Measurements from ENCODE around the gene RPUSD1. TPM values are rescaled to one million over a fixed set of nuclear protein-coding genes. Genes with fewer than 3 reads are reported as not detected.

RPUSD1 gene
- total and polyA plus RNA-seq, 8 donors = 9.0 to 43.7 (median 20.1) TPM

DNA sequence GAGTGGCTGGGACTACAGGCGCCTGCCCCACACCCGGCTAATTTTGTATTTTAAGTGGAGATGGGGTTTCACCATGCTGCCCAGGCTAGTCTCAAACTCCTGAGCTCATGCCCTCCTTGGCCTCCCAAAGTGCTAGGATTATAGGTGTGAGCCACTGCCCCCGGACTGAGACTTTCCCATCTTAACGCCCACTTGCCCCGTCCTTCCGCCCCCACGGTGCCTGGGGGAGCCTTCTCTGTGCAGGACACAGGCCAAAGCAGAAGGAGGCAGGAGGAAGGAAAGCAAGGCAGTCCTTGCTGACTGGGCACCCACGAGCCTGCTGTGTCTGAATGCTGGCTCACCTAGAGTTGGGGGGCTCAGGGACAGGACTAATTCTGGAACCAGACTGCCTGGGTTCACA is 30.0 kb upstream of the RPUSD1 start:
- no peak overlapping the region for H3K27ac ChIP-seq
- DNase-seq = no peak
- no peak for TF ChIP-seq POLR2A (IDR thresholded peaks at IDR 0.05)
- TF ChIP-seq, protein P1, sequence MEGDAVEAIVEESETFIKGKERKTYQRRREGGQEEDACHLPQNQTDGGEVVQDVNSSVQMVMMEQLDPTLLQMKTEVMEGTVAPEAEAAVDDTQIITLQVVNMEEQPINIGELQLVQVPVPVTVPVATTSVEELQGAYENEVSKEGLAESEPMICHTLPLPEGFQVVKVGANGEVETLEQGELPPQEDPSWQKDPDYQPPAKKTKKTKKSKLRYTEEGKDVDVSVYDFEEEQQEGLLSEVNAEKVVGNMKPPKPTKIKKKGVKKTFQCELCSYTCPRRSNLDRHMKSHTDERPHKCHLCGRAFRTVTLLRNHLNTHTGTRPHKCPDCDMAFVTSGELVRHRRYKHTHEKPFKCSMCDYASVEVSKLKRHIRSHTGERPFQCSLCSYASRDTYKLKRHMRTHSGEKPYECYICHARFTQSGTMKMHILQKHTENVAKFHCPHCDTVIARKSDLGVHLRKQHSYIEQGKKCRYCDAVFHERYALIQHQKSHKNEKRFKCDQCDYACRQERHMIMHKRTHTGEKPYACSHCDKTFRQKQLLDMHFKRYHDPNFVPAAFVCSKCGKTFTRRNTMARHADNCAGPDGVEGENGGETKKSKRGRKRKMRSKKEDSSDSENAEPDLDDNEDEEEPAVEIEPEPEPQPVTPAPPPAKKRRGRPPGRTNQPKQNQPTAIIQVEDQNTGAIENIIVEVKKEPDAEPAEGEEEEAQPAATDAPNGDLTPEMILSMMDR (IDR thresholded peaks at IDR 0.05) = no peak
- no peak for TF ChIP-seq EP300 (IDR thresholded peaks at IDR 0.05)
- TF ChIP-seq POLR2AphosphoS5 (IDR thresholded peaks at IDR 0.05) = no peak
- no peak overlapping the region for H3K4me3 ChIP-seq
- peaks cover 0 to 18% (median 6%) of the 10 kb centered on the region in 4 donors for H3K4me1 ChIP-seq
- intact Hi-C loops (cut with DNase I; ENCODE audit: low total_unique reads) = no loop called here
- peaks cover 12 to 97% (median 59%) of the 10 kb centered on the region in 3 donors for H3K27me3 ChIP-seq
- H3K9me3 ChIP-seq = no peaks in the 10 kb centered on the region
- WGBS, 5 donors = 77 to 87% (median 83%) methylated on average over 8 of the region's 8 CpGs
- H3K36me3 ChIP-seq = no peaks in the 10 kb centered on the region

DNA sequence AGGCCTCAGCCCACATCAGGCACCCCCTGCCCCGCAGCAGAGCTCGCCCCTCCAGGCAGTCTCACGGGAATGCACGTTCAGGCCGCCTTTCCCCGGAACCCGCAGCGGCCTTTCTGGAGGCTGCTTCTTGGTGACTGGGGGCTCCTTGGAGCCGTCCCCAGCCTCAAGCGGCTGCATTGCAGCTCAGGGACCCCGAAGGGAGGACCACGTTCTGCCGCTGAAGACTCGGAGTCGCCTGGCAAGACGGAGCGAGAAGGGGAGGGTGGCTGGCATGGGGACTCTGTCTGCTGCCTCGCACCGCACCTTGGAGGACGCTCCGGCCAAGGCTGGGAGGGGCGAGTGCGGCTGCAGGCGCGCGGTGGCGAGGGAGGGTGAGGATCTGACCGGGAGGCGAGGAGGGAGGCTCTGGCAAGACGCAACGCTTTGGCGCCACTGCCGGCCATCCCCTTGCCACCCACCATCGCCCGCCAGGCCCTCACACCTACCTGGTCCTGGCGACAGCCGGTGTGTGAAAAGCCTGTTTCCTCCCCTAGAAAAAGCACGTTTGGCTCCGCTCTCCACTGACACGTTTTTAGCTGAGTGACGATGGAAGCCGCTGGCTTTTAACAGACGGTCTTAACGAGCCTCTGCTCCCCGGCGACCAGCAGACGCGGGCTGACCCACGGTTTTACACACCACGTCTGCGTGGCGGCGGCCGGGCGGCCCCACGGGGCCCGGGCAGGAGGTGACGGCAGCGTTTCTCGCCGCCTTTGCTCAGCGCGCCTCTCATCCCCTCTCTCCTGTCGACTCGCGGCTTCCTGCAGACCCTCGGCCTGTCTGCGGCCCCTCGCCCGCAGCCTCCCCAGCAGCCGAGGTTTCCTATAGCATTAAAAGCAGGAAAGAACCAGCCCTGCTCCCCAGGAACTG is 29.1 kb upstream of the RPUSD1 start:
- H3K4me3 ChIP-seq = no peak overlapping the region
- TF ChIP-seq POLR2A (IDR thresholded peaks at IDR 0.05) = no peak
- TF ChIP-seq, protein P1 (IDR thresholded peaks at IDR 0.05) = no peak
- no peak for TF ChIP-seq POLR2AphosphoS5 (IDR thresholded peaks at IDR 0.05)
- H3K9me3 ChIP-seq = peaks cover 0 to 5% (median 3%) of the 10 kb centered on the region in 4 donors
- H3K36me3 ChIP-seq = no peaks in the 10 kb centered on the region
- intact Hi-C loops (cut with DNase I; ENCODE audit: low total_unique reads) = no loop called here
- peaks cover 14 to 97% (median 68%) of the 10 kb centered on the region in 3 donors for H3K27me3 ChIP-seq
- DNase-seq = no peak
- 44 to 73% (median 56%) methylated on average over 40 to 71 of the region's 71 CpGs for WGBS, 5 donors
- H3K27ac ChIP-seq = no peak overlapping the region
- H3K4me1 ChIP-seq = peaks cover 0 to 20% (median 7%) of the 10 kb centered on the region in 4 donors

DNA sequence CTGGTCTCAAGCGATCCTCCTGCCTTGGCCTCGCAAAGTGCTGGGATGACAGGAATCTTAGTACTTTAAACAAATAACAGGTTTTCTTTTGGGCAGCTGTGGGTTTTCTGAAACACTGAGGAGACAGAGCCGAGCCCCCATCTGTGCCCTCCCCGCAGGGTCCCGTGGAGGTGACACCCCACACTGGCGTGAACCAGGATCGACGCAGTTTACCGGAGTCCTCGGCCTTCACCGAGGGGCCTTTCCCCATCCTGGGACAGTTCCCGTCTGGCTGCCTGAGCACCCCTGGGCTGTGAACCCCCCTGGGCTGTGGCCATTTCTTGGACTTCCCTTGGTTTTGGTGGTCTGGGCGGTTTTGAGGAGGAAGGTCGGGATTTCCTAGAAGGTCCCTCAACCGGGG is 27.7 kb upstream of the RPUSD1 start:
- H3K27ac ChIP-seq = no peak overlapping the region
- peaks cover 0 to 12% (median 8%) of the 10 kb centered on the region in 4 donors for H3K9me3 ChIP-seq
- intact Hi-C loops (cut with DNase I; ENCODE audit: low total_unique reads) = no loop called here
- H3K4me1 ChIP-seq = peaks cover 0 to 20% (median 7%) of the 10 kb centered on the region in 4 donors
- DNase-seq = no peak
- peaks cover 14 to 99% (median 69%) of the 10 kb centered on the region in 3 donors for H3K27me3 ChIP-seq
- 85 to 93% (median 88%) methylated on average over 13 to 15 of the region's 15 CpGs for WGBS, 5 donors
- TF ChIP-seq, protein P1 (IDR thresholded peaks at IDR 0.05) = no peak
- TF ChIP-seq POLR2AphosphoS5 (IDR thresholded peaks at IDR 0.05) = no peak
- no peak for TF ChIP-seq EP300 (IDR thresholded peaks at IDR 0.05)
- TF ChIP-seq POLR2A (IDR thresholded peaks at IDR 0.05) = no peak
- no peak overlapping the region for H3K4me3 ChIP-seq
- H3K36me3 ChIP-seq = no peaks in the 10 kb centered on the region

DNA sequence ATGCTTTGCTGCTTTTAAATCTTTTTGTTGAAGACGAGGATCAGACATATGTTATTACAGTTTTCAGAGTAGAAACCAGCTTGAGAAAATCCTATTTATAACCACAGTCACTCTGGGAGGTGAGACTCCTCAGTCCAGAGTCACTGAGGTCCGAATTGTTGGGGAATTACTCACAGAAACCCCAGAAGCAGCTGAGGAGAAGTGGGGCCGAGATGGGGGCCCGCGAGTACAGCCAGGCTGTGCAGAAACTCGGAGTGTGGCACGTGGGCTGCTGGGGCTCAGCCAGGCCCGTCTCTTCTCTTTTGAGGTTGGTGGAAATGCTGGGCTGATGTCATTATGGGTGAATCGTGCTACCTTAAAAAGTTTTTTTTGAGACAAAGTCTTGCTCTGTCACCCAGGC is 26.8 kb upstream of the RPUSD1 start:
- TF ChIP-seq POLR2AphosphoS5 (IDR thresholded peaks at IDR 0.05) = no peak
- no peak for TF ChIP-seq EP300 (IDR thresholded peaks at IDR 0.05)
- TF ChIP-seq POLR2A (IDR thresholded peaks at IDR 0.05) = no peak
- TF ChIP-seq, protein P1 (IDR thresholded peaks at IDR 0.05) = no peak
- no peak overlapping the region for H3K27ac ChIP-seq
- H3K27me3 ChIP-seq = peaks cover 14 to 99% (median 69%) of the 10 kb centered on the region in 3 donors
- no peak overlapping the region for H3K4me3 ChIP-seq
- peaks cover 0 to 20% (median 7%) of the 10 kb centered on the region in 4 donors for H3K4me1 ChIP-seq
- intact Hi-C loops (cut with DNase I; ENCODE audit: low total_unique reads) = loop anchor here (5.0 kb wide), 1 partner anchor 242 kb away; no protein-coding TSS in a partner anchor
- H3K36me3 ChIP-seq = no peaks in the 10 kb centered on the region
- WGBS, 5 donors = 68 to 78% (median 74%) methylated on average over 9 of the region's 9 CpGs
- DNase-seq = no peak
- peaks cover 0 to 12% (median 8%) of the 10 kb centered on the region in 4 donors for H3K9me3 ChIP-seq

Data from stomach (tissue), 9 donors.